CD4-positive, alpha-beta T cell treated with Interleukin-2 at 100 ng/mL for 4 hours (primary cell): Measurements from ENCODE around the gene TM9SF2.
"Not testable (repeated sequence)": the region's sequence is repeated elsewhere in the genome, so short reads cannot be mapped to it uniquely, and the experiment has no call there.

Source experiments
- DNase-seq: peaks from one replicate; pipeline ENCODE4 v3.0.0-alpha.2; 2020; ENCODE audit warnings: low spot score

TM9SF2 gene

GRCh38 chr13:99536023-99536422 lies 34.8 kb downstream of the TM9SF2 start:
- DNase-seq = no peak

- DNase-seq = peak; percentile 17
Measured at GRCh38 chr13:99540530-99540929, 39.3 kb downstream of the TM9SF2 start.

GRCh38 chr13:99542788-99543406 lies 41.6 kb downstream of the TM9SF2 start:
- DNase-seq = peak; percentile 39

- no peak for DNase-seq
Measured at GRCh38 chr13:99545361-99545760, 44.1 kb downstream of the TM9SF2 start.

- no peak for DNase-seq
Measured at GRCh38 chr13:99545979-99546378, 44.7 kb downstream of the TM9SF2 start.

- DNase-seq = no peak
Measured at GRCh38 chr13:99546878-99547277, 45.6 kb downstream of the TM9SF2 start.

- DNase-seq = no peak
Measured at GRCh38 chr13:99548448-99548847, 47.2 kb downstream of the TM9SF2 start.

GRCh38 chr13:99553033-99553432 lies 51.8 kb downstream of the TM9SF2 start:
- no peak for DNase-seq

GRCh38 chr13:99555149-99555548 lies 53.9 kb downstream of the TM9SF2 start:
- DNase-seq = no peak

GRCh38 chr13:99556867-99557443 lies 55.7 kb downstream of the TM9SF2 start:
- no peak for DNase-seq

- DNase-seq = no peak
Measured at GRCh38 chr13:99558570-99559180, 57.4 kb downstream of the TM9SF2 start.

- no peak for DNase-seq
Measured at GRCh38 chr13:99559560-99559959, 58.3 kb downstream of the TM9SF2 start.

GRCh38 chr13:99563404-99563803 lies 62.1 kb downstream of the TM9SF2 start:
- no peak for DNase-seq

GRCh38 chr13:99564386-99564785 lies 63.1 kb downstream of the TM9SF2 start:
- DNase-seq = no peak

GRCh38 chr13:99565478-99566124 lies 64.3 kb downstream of the TM9SF2 start:
- DNase-seq = no peak

GRCh38 chr13:99566125-99567083 lies 65.1 kb downstream of the TM9SF2 start:
- DNase-seq = no peak

- not testable (repeated sequence) for DNase-seq
Measured at GRCh38 chr13:99568901-99569300, 67.6 kb downstream of the TM9SF2 start.

- no peak for DNase-seq
Measured at GRCh38 chr13:99572131-99572530, 70.9 kb downstream of the TM9SF2 start.

- no peak for DNase-seq
Measured at GRCh38 chr13:99572921-99573320, 71.6 kb downstream of the TM9SF2 start.

- no peak for DNase-seq
Measured at GRCh38 chr13:99575376-99576120, 74.3 kb downstream of the TM9SF2 start.
